AG08395 (cell line): ENCODE measurements around the gene RBFOX2.
A peak's percentile ranks its signal among the peaks of the same experiment; 100 is the strongest.
"Not testable (repeated sequence)": the region's sequence is repeated elsewhere in the genome, so short reads cannot be mapped to it uniquely, and the experiment has no call there.

ENCODE experiments used
- DNase-seq: peaks from one replicate; pipeline ENCODE4 v3.0.0; 2012; ENCODE audit warnings: mixed read lengths, low spot score

RBFOX2 gene

GRCh38 chr22:35830305-35830704 lies 198.3 kb downstream of the RBFOX2 start:
- no peak for DNase-seq

GRCh38 chr22:35824256-35824655 lies 204.4 kb downstream of the RBFOX2 start:
- no peak for DNase-seq

GRCh38 chr22:35821654-35822053 lies 207.0 kb downstream of the RBFOX2 start:
- no peak for DNase-seq

GRCh38 chr22:35819421-35819820 lies 209.2 kb downstream of the RBFOX2 start:
- DNase-seq: no peak

GRCh38 chr22:35818897-35819296 lies 209.7 kb downstream of the RBFOX2 start:
- DNase-seq: no peak

GRCh38 chr22:35812600-35812999 lies 216.0 kb downstream of the RBFOX2 start:
- no peak for DNase-seq

GRCh38 chr22:35811670-35812069 lies 217.0 kb downstream of the RBFOX2 start:
- no peak for DNase-seq

GRCh38 chr22:35809816-35810215 lies 218.8 kb downstream of the RBFOX2 start:
- DNase-seq: no peak

- DNase-seq: no peak
Measured at GRCh38 chr22:35808377-35808776, 220.2 kb downstream of the RBFOX2 start.

GRCh38 chr22:35806668-35807067 lies 222.0 kb downstream of the RBFOX2 start:
- not testable (repeated sequence) for DNase-seq

- DNase-seq: no peak
Measured at GRCh38 chr22:35805466-35805865, 223.2 kb downstream of the RBFOX2 start.

- DNase-seq: no peak
Measured at GRCh38 chr22:35804421-35804820, 224.2 kb downstream of the RBFOX2 start.

- no peak for DNase-seq
Measured at GRCh38 chr22:35802885-35803284, 225.7 kb downstream of the RBFOX2 start.

GRCh38 chr22:35801301-35801700 lies 227.3 kb downstream of the RBFOX2 start:
- not testable (repeated sequence) for DNase-seq

GRCh38 chr22:35799150-35799549 lies 229.5 kb downstream of the RBFOX2 start:
- no peak for DNase-seq

- DNase-seq: no peak
Measured at GRCh38 chr22:35797411-35797810, 231.2 kb downstream of the RBFOX2 start.

- DNase-seq: no peak
Measured at GRCh38 chr22:35795476-35795875, 233.1 kb downstream of the RBFOX2 start.

GRCh38 chr22:35792506-35792905 lies 236.1 kb downstream of the RBFOX2 start:
- no peak for DNase-seq

GRCh38 chr22:35791788-35792187 lies 236.8 kb downstream of the RBFOX2 start:
- DNase-seq: not testable (repeated sequence)

GRCh38 chr22:35785181-35785923 lies 243.3 kb downstream of the RBFOX2 start:
- peak; percentile 26 for DNase-seq

GRCh38 chr22:35784633-35785032 lies 244.0 kb downstream of the RBFOX2 start:
- DNase-seq: no peak

- peak; percentile 74 for DNase-seq
Measured at GRCh38 chr22:35783943-35784614, 244.5 kb downstream of the RBFOX2 start.

- no peak for DNase-seq
Measured at GRCh38 chr22:35782504-35782903, 246.1 kb downstream of the RBFOX2 start.

GRCh38 chr22:35781898-35782297 lies 246.7 kb downstream of the RBFOX2 start:
- no peak for DNase-seq
